ENCODE data around the gene SPON1.

The SPON1 gene

GRCh38 chr11:14036469-14036868, 73.9 kb downstream of the SPON1 start:
- no peak for DNase-seq (ENCODE audit: low read depth)

- DNase-seq (ENCODE audit: low read depth), result no peak
Measured at GRCh38 chr11:14041040-14041439, 78.5 kb downstream of the SPON1 start.

- DNase-seq (ENCODE audit: low read depth), result no peak
Measured at GRCh38 chr11:14041565-14041964, 79.0 kb downstream of the SPON1 start.

GRCh38 chr11:14042686-14043465, 80.4 kb downstream of the SPON1 start:
- no peak for DNase-seq (ENCODE audit: low read depth)

- no peak for DNase-seq (ENCODE audit: low read depth)
Measured at GRCh38 chr11:14044916-14045315, 82.4 kb downstream of the SPON1 start.

GRCh38 chr11:14045417-14045816, 82.9 kb downstream of the SPON1 start:
- DNase-seq (ENCODE audit: low read depth), result no peak

GRCh38 chr11:14052198-14052597, 89.7 kb downstream of the SPON1 start:
- DNase-seq (ENCODE audit: low read depth), result no peak

- DNase-seq (ENCODE audit: low read depth), result peak; percentile 70
Measured at GRCh38 chr11:14054116-14055107, 91.9 kb downstream of the SPON1 start.

- no peak for DNase-seq (ENCODE audit: low read depth)
Measured at GRCh38 chr11:14055936-14056335, 93.4 kb downstream of the SPON1 start.

- DNase-seq (ENCODE audit: low read depth), result no peak
Measured at GRCh38 chr11:14058061-14058460, 95.5 kb downstream of the SPON1 start.

- DNase-seq (ENCODE audit: low read depth), result no peak
Measured at GRCh38 chr11:14059491-14059890, 97.0 kb downstream of the SPON1 start.

GRCh38 chr11:14061721-14062120, 99.2 kb downstream of the SPON1 start:
- no peak for DNase-seq (ENCODE audit: low read depth)

GRCh38 chr11:14065141-14065540, 102.6 kb downstream of the SPON1 start:
- DNase-seq (ENCODE audit: low read depth), result no peak

- DNase-seq (ENCODE audit: low read depth), result no peak
Measured at GRCh38 chr11:14065681-14066080, 103.2 kb downstream of the SPON1 start.

- DNase-seq (ENCODE audit: low read depth), result no peak
Measured at GRCh38 chr11:14067686-14068085, 105.2 kb downstream of the SPON1 start.

GRCh38 chr11:14070896-14071295, 108.4 kb downstream of the SPON1 start:
- no peak for DNase-seq (ENCODE audit: low read depth)

GRCh38 chr11:14073849-14074476, 111.4 kb downstream of the SPON1 start:
- DNase-seq (ENCODE audit: low read depth), result peak; percentile 10

GRCh38 chr11:14075118-14076078, 112.9 kb downstream of the SPON1 start:
- no peak for DNase-seq (ENCODE audit: low read depth)

- no peak for DNase-seq (ENCODE audit: low read depth)
Measured at GRCh38 chr11:14079011-14079410, 116.5 kb downstream of the SPON1 start.

- DNase-seq (ENCODE audit: low read depth), result no peak
Measured at GRCh38 chr11:14079797-14080196, 117.3 kb downstream of the SPON1 start.

GRCh38 chr11:14081581-14082231, 119.2 kb downstream of the SPON1 start:
- no peak for DNase-seq (ENCODE audit: low read depth)

Measured in fibroblast of the conjunctiva (primary cell).